Activated naive CD8-positive, alpha-beta T cell treated with anti-CD3 and anti-CD28 coated beads, Interleukin-2, amount 50 U/mL, for 16 hours (primary cell): Measurements from ENCODE around the gene ANKRD27.
"Not testable (repeated sequence)": the region's sequence is repeated elsewhere in the genome, so short reads cannot be mapped to it uniquely, and the experiment has no call there.

Experiments used
- DNase-seq: peaks from one replicate; pipeline ENCODE4 v3.0.0-alpha.2; 2020; ENCODE audit warnings: low read depth, low spot score

Gene ANKRD27

GRCh38 chr19:32674931-32675719 is at the start of gene ANKRD27:
TSS of gene ANKRD27 (minus strand) at chr19:32675180. CDS start at chr19:32659015, 16,165 bp downstream.
- DNase-seq: peak; percentile 95

- DNase-seq: no peak
These were observed 45.9 kb upstream of the ANKRD27 start for GRCh38 chr19:32720936-32721250.

GRCh38 chr19:32720216-32720935 is 45.4 kb upstream of the ANKRD27 start:
- DNase-seq: no peak

- DNase-seq: no peak
These were observed 44.7 kb upstream of the ANKRD27 start, which contains the start of gene TDRD12 for GRCh38 chr19:32719611-32720059. TSS of gene TDRD12 (plus strand) at chr19:32719767. CDS start at chr19:32720073, 306 bp downstream.

GRCh38 chr19:32718286-32718685 is 43.3 kb upstream of the ANKRD27 start:
- no peak for DNase-seq

- no peak for DNase-seq
These were observed 42.5 kb upstream of the ANKRD27 start for GRCh38 chr19:32717496-32717895.

- not testable (repeated sequence) for DNase-seq
These were observed 41.2 kb upstream of the ANKRD27 start for GRCh38 chr19:32716203-32716602.

- no peak for DNase-seq
These were observed 36.8 kb upstream of the ANKRD27 start for GRCh38 chr19:32711747-32712146.

- DNase-seq: no peak
These were observed 34.1 kb upstream of the ANKRD27 start for GRCh38 chr19:32709032-32709431.

GRCh38 chr19:32708457-32708856 is 33.5 kb upstream of the ANKRD27 start:
- DNase-seq: no peak

- DNase-seq: not testable (repeated sequence)
These were observed 29.0 kb upstream of the ANKRD27 start for GRCh38 chr19:32704006-32704405.

- no peak for DNase-seq
These were observed 27.0 kb upstream of the ANKRD27 start for GRCh38 chr19:32702010-32702409.

GRCh38 chr19:32700129-32700528 is 25.1 kb upstream of the ANKRD27 start:
- DNase-seq: not testable (repeated sequence)

GRCh38 chr19:32696771-32697170 is 21.8 kb upstream of the ANKRD27 start:
- DNase-seq: not testable (repeated sequence)

GRCh38 chr19:32695506-32695905 is 20.5 kb upstream of the ANKRD27 start:
- DNase-seq: not testable (repeated sequence)

- DNase-seq: not testable (repeated sequence)
These were observed 19.9 kb upstream of the ANKRD27 start for GRCh38 chr19:32694851-32695250.

GRCh38 chr19:32694316-32694715 is 19.3 kb upstream of the ANKRD27 start:
- not testable (repeated sequence) for DNase-seq

GRCh38 chr19:32693151-32694108 is 18.4 kb upstream of the ANKRD27 start:
- peak; percentile 19 for DNase-seq

GRCh38 chr19:32692727-32693061 is 17.7 kb upstream of the ANKRD27 start:
- no peak for DNase-seq

GRCh38 chr19:32691952-32692726 is 17.2 kb upstream of the ANKRD27 start:
- no peak for DNase-seq
